Stimulated activated naive CD4-positive, alpha-beta T cell treated with Interleukin-2 at 50 U/mL for 16 hours (primary cell): ENCODE data around the gene ZBTB20.

Experiments
- DNase-seq: peaks from one replicate; lab custom pipeline; 2025; lab: John Stamatoyannopoulos, UW

The ZBTB20 gene

GRCh38 chr3:114672692-114673447, 474.2 kb downstream of the ZBTB20 start:
- no peak for DNase-seq

- DNase-seq = no peak
Measured at GRCh38 chr3:114671741-114672510, 475.2 kb downstream of the ZBTB20 start.

- DNase-seq = no peak
Measured at GRCh38 chr3:114669614-114670013, 477.5 kb downstream of the ZBTB20 start.

GRCh38 chr3:114668099-114668498, 479.0 kb downstream of the ZBTB20 start:
- DNase-seq = no peak

GRCh38 chr3:114666623-114667022, 480.5 kb downstream of the ZBTB20 start:
- no peak for DNase-seq

GRCh38 chr3:114664006-114664405, 483.1 kb downstream of the ZBTB20 start:
- no peak for DNase-seq

GRCh38 chr3:114660808-114661207, 486.3 kb downstream of the ZBTB20 start:
- DNase-seq = no peak

- DNase-seq = no peak
Measured at GRCh38 chr3:114660124-114660523, 487.0 kb downstream of the ZBTB20 start.

- no peak for DNase-seq
Measured at GRCh38 chr3:114659109-114660061, 487.7 kb downstream of the ZBTB20 start.

- DNase-seq = no peak
Measured at GRCh38 chr3:114651555-114651954, 495.5 kb downstream of the ZBTB20 start.

- DNase-seq = no peak
Measured at GRCh38 chr3:114650808-114651207, 496.3 kb downstream of the ZBTB20 start.

GRCh38 chr3:114649331-114649730, 497.8 kb downstream of the ZBTB20 start:
- no peak for DNase-seq

- DNase-seq = no peak
Measured at GRCh38 chr3:114646526-114646925, 500.6 kb downstream of the ZBTB20 start.

GRCh38 chr3:114645392-114645791, 501.7 kb downstream of the ZBTB20 start:
- no peak for DNase-seq

- no peak for DNase-seq
Measured at GRCh38 chr3:114644367-114644766, 502.7 kb downstream of the ZBTB20 start.

- DNase-seq = no peak
Measured at GRCh38 chr3:114642951-114643741, 503.9 kb downstream of the ZBTB20 start.

- DNase-seq = no peak
Measured at GRCh38 chr3:114640126-114640525, 507.0 kb downstream of the ZBTB20 start.

GRCh38 chr3:114639171-114639570, 507.9 kb downstream of the ZBTB20 start:
- no peak for DNase-seq

- no peak for DNase-seq
Measured at GRCh38 chr3:114635878-114636277, 511.2 kb downstream of the ZBTB20 start.

GRCh38 chr3:114634635-114635034, 512.5 kb downstream of the ZBTB20 start:
- DNase-seq = no peak

GRCh38 chr3:114632757-114633424, 514.2 kb downstream of the ZBTB20 start:
- DNase-seq = peak; percentile 11
